Gastrocnemius medialis (tissue), 4 donors: ENCODE measurements around the gene LDHAL6A.

Experiments
- CTCF ChIP-seq, 5 experiments: fragments of 450-650 bp in 3 of 5; fragments of 200-600 bp in 2 of 5; sonication (generic) in 2 of 5; IDR thresholded peaks in 4 of 5; conservative IDR thresholded peaks in 1 of 5; 1 replicate in 4 of 5; 2 replicates in 1 of 5; pipeline ENCODE4 v1.5.1; 2016 to 2019; ENCODE audit warnings: antibody characterized with exemption in 5 of 5, mild to moderate bottlenecking in 3 of 5, moderate library complexity in 3 of 5
- POLR2A ChIP-seq, 2 donors: fragments of 450-650 bp; IDR thresholded peaks; one replicate each; pipeline ENCODE4 v1.6.1; 2017; ENCODE audit warnings: antibody characterized with exemption in 2 of 2, mild to moderate bottlenecking in 2 of 2, moderate library complexity in 2 of 2

- no peak for TF ChIP-seq CTCF (IDR thresholded peaks at IDR 0.05 in 4 of 5, conservative IDR thresholded peaks at IDR 0.05 in 1 of 5)
- TF ChIP-seq POLR2A (IDR thresholded peaks at IDR 0.05): no peak
Measured at GRCh38 chr11:18472587-18472986, 16.9 kb downstream of the LDHAL6A start.
